NCI-H526 treated with DMSO at 0.1 percent for 48 hours (cell line): ENCODE measurements around the gene RASSF5.

Experiments used
- DNase-seq: peaks from one replicate; lab custom pipeline; 2025; lab: John Stamatoyannopoulos, UW

Gene RASSF5

GRCh38 chr1:206517784-206518183 lies 10.5 kb downstream of the RASSF5 start:
- DNase-seq, result no peak

GRCh38 chr1:206518206-206518605 lies 10.9 kb downstream of the RASSF5 start:
- DNase-seq, result no peak

GRCh38 chr1:206518743-206519142 lies 11.4 kb downstream of the RASSF5 start:
- no peak for DNase-seq

- no peak for DNase-seq
Measured at GRCh38 chr1:206521127-206521526, 13.8 kb downstream of the RASSF5 start.

- DNase-seq, result no peak
Measured at GRCh38 chr1:206521694-206522402, 14.5 kb downstream of the RASSF5 start.

GRCh38 chr1:206524739-206525364 lies 17.5 kb downstream of the RASSF5 start:
- DNase-seq, result no peak

GRCh38 chr1:206526064-206526911 lies 19.0 kb downstream of the RASSF5 start:
- DNase-seq, result no peak

- no peak for DNase-seq
Measured at GRCh38 chr1:206529425-206529824, 22.1 kb downstream of the RASSF5 start.

GRCh38 chr1:206532368-206532767 lies 25.0 kb downstream of the RASSF5 start:
- DNase-seq, result no peak

GRCh38 chr1:206534552-206534951 lies 27.2 kb downstream of the RASSF5 start:
- DNase-seq, result no peak

GRCh38 chr1:206535853-206536188 lies 28.5 kb downstream of the RASSF5 start:
- DNase-seq, result no peak

GRCh38 chr1:206537141-206537540 lies 29.8 kb downstream of the RASSF5 start:
- DNase-seq, result no peak

- DNase-seq, result no peak
Measured at GRCh38 chr1:206538086-206538770, 30.9 kb downstream of the RASSF5 start.

- no peak for DNase-seq
Measured at GRCh38 chr1:206538901-206539640, 31.7 kb downstream of the RASSF5 start.

- no peak for DNase-seq
Measured at GRCh38 chr1:206540044-206540780, 32.9 kb downstream of the RASSF5 start.

GRCh38 chr1:206541236-206541833 lies 34.0 kb downstream of the RASSF5 start:
- DNase-seq, result no peak

GRCh38 chr1:206544562-206545257 lies 37.4 kb downstream of the RASSF5 start:
- peak; percentile 26 for DNase-seq

GRCh38 chr1:206545351-206545750 lies 38.0 kb downstream of the RASSF5 start:
- DNase-seq, result no peak

GRCh38 chr1:206547104-206547503 lies 39.8 kb downstream of the RASSF5 start:
- no peak for DNase-seq

- DNase-seq, result peak; percentile 31
Measured at GRCh38 chr1:206550446-206550845, 43.1 kb downstream of the RASSF5 start.
